ENCODE data around the gene POLR1A.

POLR1A gene

GRCh38 chr2:85976106-85976920, 129.4 kb downstream of the POLR1A start:
- DNase-seq (ENCODE audit: low read depth), result no peak

- DNase-seq (ENCODE audit: low read depth), result no peak
Observed at GRCh38 chr2:85975581-85975980, 130.1 kb downstream of the POLR1A start.

DNA sequence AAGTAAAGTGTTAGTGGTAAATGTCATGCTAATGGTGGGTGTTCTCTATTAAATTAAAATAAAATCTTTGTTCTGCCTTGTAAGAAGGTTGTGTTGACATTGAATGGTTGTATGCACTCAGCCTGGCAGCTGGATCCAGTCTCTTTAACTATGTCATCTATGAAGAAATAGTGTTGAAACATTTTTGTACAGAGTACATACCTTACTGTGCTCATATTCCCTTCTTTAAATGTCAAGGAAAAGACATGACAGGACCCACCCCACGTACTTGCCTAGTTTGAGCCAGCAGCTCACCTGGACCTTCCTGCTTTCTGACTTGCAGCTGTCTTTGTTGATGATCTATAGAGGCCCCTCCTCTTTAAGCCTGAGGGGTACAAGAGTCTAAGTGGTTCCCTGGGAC, 131.3 kb downstream of the POLR1A start:
- DNase-seq (ENCODE audit: low read depth), result no peak

GRCh38 chr2:85972355-85972754, 133.3 kb downstream of the POLR1A start:
- no peak for DNase-seq (ENCODE audit: low read depth)

DNA sequence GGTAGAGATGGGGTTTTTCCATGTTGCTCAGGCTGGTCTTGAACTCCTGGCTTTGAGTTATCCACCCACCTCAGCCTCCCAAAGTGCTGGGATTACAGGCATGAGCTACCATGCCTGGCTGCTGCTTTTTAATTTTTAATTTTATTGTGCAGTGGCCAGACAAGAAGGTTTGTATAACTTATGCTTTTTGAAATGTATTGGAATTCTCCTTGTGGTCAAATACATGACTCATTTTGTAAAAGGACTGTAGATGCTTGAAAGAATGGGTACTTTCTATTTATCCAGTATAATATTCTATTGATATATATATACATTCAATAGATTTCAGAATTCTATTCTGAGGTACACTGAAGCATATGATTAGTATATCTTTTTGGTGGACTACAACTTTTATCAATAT, 134.3 kb downstream of the POLR1A start:
- no peak for DNase-seq (ENCODE audit: low read depth)
